Spleen (tissue), 11 donors: ENCODE data around the gene DUS1L. TPM values are rescaled to one million over a fixed set of nuclear protein-coding genes. Genes with fewer than 3 reads are reported as not detected.

Source experiments
- DNase-seq: peaks from one replicate; pipeline ENCODE4 v3.0.0-alpha.2; 2020
- H3K27ac ChIP-seq, 8 donors: fragments of 200-600 bp; sonication (generic) in 7 of 8; 1 replicate in 4 of 8; 2 replicates in 4 of 8; pipeline versions ENCODE4 v1.5.0 to v1.8.0; 2016 to 2021; ENCODE audit warnings: inconsistent platforms in 4 of 8, mild to moderate bottlenecking in 4 of 8, moderate library complexity in 1 of 8
- H3K27me3 ChIP-seq, 7 donors: fragments of 200-600 bp; sonication (generic) in 6 of 7; replicated peaks in 1 of 7; 1 replicate in 4 of 7; 2 replicates in 3 of 7; pipeline versions ENCODE4 v1.5.0 to v1.8.0; 2016 to 2021; ENCODE audit warnings: inconsistent platforms in 3 of 7, mild to moderate bottlenecking in 1 of 7
- H3K36me3 ChIP-seq, 6 donors: fragments of 200-600 bp; sonication (generic) in 5 of 6; 1 replicate in 4 of 6; 2 replicates in 2 of 6; pipeline versions ENCODE4 v1.5.0 to v1.8.0; 2016 to 2021; ENCODE audit warnings: inconsistent platforms in 2 of 6
- H3K4me1 ChIP-seq, 6 donors: fragments of 200-600 bp; sonication (generic) in 5 of 6; 1 replicate in 3 of 6; 2 replicates in 3 of 6; pipeline versions ENCODE4 v1.5.0 to v1.8.0; 2016 to 2021; ENCODE audit warnings: inconsistent platforms in 3 of 6
- H3K4me3 ChIP-seq, 8 donors: fragments of 200-600 bp; sonication (generic) in 7 of 8; 1 replicate in 4 of 8; 2 replicates in 4 of 8; pipeline versions ENCODE4 v1.5.0 to v1.8.0; 2016 to 2021; ENCODE audit warnings: inconsistent platforms in 4 of 8, mild to moderate bottlenecking in 4 of 8, moderate library complexity in 2 of 8
- H3K9me3 ChIP-seq, 8 donors: fragments of 200-600 bp; sonication (generic) in 7 of 8; 1 replicate in 4 of 8; 2 replicates in 4 of 8; pipeline versions ENCODE4 v1.5.0 to v1.8.0; 2016 to 2021; ENCODE audit warnings: inconsistent platforms in 4 of 8
- CTCF ChIP-seq, 11 experiments: fragments of 200-600 bp in 7 of 11; fragments of 450-650 bp in 4 of 11; sonication (generic) in 4 of 11; IDR thresholded peaks in 8 of 11; conservative IDR thresholded peaks in 3 of 11; 1 replicate in 7 of 11; 2 replicates in 4 of 11; pipeline versions ENCODE4 v1.4.0 to v1.8.0; 2016 to 2021; ENCODE audit warnings: antibody characterized with exemption in 11 of 11, inconsistent platforms in 4 of 11, mild to moderate bottlenecking in 1 of 11
- POLR2A ChIP-seq, 3 donors: fragments of 450-650 bp; IDR thresholded peaks; one replicate each; pipeline ENCODE4 v1.5.1; 2017; ENCODE audit warnings: antibody characterized with exemption in 3 of 3, mild to moderate bottlenecking in 1 of 3
- POLR2AphosphoS5 ChIP-seq, 3 donors: sonication (generic); formaldehyde crosslinking; IDR thresholded peaks; one replicate each; pipeline ENCODE4 v1.5.1; 2017; ENCODE audit warnings: antibody characterized with exemption in 3 of 3
- WGBS, 5 donors: extraction: QIAGEN DNeasy Blood & Tissue Kit in 3 of 5; methylation state at CpG; one replicate each; pipeline versions ENCODE4 v1.1.5 to v1.1.7; 2013 to 2018; 5-methylcytosine and 5-hydroxymethylcytosine counted together
- intact Hi-C: fragments of 100-400 bp; cut with DNase I; formaldehyde crosslinking; loops from one replicate; pipeline ENCODE4 v1.15.0; 2023; ENCODE audit warnings: low total_unique reads
- polyA plus RNA-seq, 3 donors: library from polyadenylated mRNA; stranded (reverse); fragments of 200-250 nt; gene quantifications; one replicate each; pipeline ENCODE4 v1.2.1, GENCODE V29; 2013
- total RNA-seq, 7 donors: library from RNA; depleted of rRNA in 3 of 7; stranded (reverse); fragments of >200 nt in 3 of 7; fragmentation: NEBNext Ultra II Directional in 4 of 7; extraction: Animal tissue kit (Norgen Biotek cat#: 25700) in 4 of 7; gene quantifications; one replicate each; pipeline versions ENCODE4 v1.1.0 to v1.2.1, GENCODE V29; 2016 to 2021
- donor health status: healthy with polysubstance abuse.
- donor health status: DM: no; HTN: no; CAD: no; lungs with moderate emphysema.
- donor health status: DM: no; HTN: no; CAD: no.
- donor health status: Bipolar disorder and iron deficiency.
- donor health status: healthy.
- donor health status: DM: no; HTN: no; CAD: no.
- donor health status: DM: yes; HTN: yes; CAD: no.

Gene DUS1L
- total and polyA plus RNA-seq, 10 donors, result 76.4 to 174 (median 103) TPM

DNA sequence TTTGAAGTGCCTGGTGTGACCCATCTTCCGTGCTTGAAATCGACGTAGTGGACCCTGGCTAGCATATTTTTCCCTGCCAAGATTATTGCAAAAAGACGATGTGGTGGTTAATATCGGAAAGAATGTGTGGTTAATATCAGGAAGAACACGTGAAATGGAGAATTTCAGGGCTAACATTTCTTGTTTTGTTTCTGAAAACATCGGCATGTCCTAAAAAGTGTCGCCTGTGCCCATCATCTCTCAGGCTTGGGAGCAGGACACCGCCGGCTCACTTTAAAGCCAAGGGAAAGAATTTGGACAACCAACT is 27.8 kb downstream of the DUS1L start:
- H3K36me3 ChIP-seq, result peaks cover 0 to 12% (median 0%) of the 10 kb centered on the region in 6 donors
- peaks cover 6 to 42% (median 22%) of the 10 kb centered on the region in 6 donors for H3K4me1 ChIP-seq
- DNase-seq, result no peak
- H3K9me3 ChIP-seq, result no peaks in the 10 kb centered on the region
- peak overlapping the region; percentile 77 to 98 (median 96) for H3K27ac ChIP-seq
- H3K27me3 ChIP-seq, result no peaks in the 10 kb centered on the region
- whole genome bisulfite sequencing, 5 donors, result 5 to 10% (median 8%) methylated on average over 10 of the region's 10 CpGs
- peak overlapping the region in 7 of 8 donors; percentile 53 to 81 (median 60) for H3K4me3 ChIP-seq
- intact Hi-C loops, result no loop called here
- TF ChIP-seq POLR2AphosphoS5 (IDR thresholded peaks at IDR 0.05) (no peak), POLR2A (IDR thresholded peaks at IDR 0.05) (no peak), CTCF (IDR thresholded peaks at IDR 0.05 in 8 of 11, conservative IDR thresholded peaks at IDR 0.05 in 3 of 11) (no peak)

GRCh38 chr17:82037092-82037888 is 28.3 kb downstream of the DUS1L start, which contains the start of gene DCXR:
TSS of gene DCXR (minus strand) at chr17:82037697. CDS start at chr17:82037682, 15 bp downstream.
- TF ChIP-seq POLR2A (IDR thresholded peaks at IDR 0.05) (peak in 2 of 3 donors; percentile 86 to 96), CTCF (IDR thresholded peaks at IDR 0.05 in 8 of 11, conservative IDR thresholded peaks at IDR 0.05 in 3 of 11) (peak; percentile 59 to 98 (median 90)), POLR2AphosphoS5 (IDR thresholded peaks at IDR 0.05) (peak; percentile 99)
- Histone ChIP-seq H3K4me3 (peak within 1 kb of the TSS; percentile 53 to 81 (median 63)), H3K4me1 (peaks cover 6 to 46% (median 24%) of the 10 kb centered on the region in 6 donors), H3K27me3 (peaks cover 0 to 5% (median 2%) of the 10 kb centered on the region in 7 donors), H3K9me3 (no peaks in the 10 kb centered on the region), H3K36me3 (peaks cover 0 to 12% (median 0%) of the 10 kb centered on the region in 6 donors), H3K27ac (peak within 1 kb of the TSS; percentile 77 to 98 (median 96))
- WGBS, 5 donors, result 0 to 1% (median 0%) methylated on average over 21 to 92 of the region's 92 CpGs
- intact Hi-C loops, result no loop called here
- DNase-seq, result peak; percentile 99

GRCh38 chr17:82036634-82037091 is 28.9 kb downstream of the DUS1L start:
- Histone ChIP-seq H3K27ac (peak overlapping the region; percentile 77 to 98 (median 96)), H3K36me3 (peaks cover 0 to 12% (median 0%) of the 10 kb centered on the region in 6 donors), H3K4me3 (peak overlapping the region; percentile 53 to 81 (median 63)), H3K4me1 (peaks cover 6 to 51% (median 30%) of the 10 kb centered on the region in 6 donors), H3K27me3 (peaks cover 0 to 11% (median 7%) of the 10 kb centered on the region in 7 donors), H3K9me3 (no peaks in the 10 kb centered on the region)
- DNase-seq, result no peak
- TF ChIP-seq POLR2A (IDR thresholded peaks at IDR 0.05) (no peak), CTCF (IDR thresholded peaks at IDR 0.05 in 8 of 11, conservative IDR thresholded peaks at IDR 0.05 in 3 of 11) (no peak)
- intact Hi-C loops, result no loop called here
- 47 to 88% (median 49%) methylated on average over 5 to 23 of the region's 23 CpGs for WGBS, 5 donors
